Upper lobe of right lung (tissue), 1 donor: ENCODE measurements around the gene ALOX5. TPM values are rescaled to one million over a fixed set of nuclear protein-coding genes. Genes with fewer than 3 reads are reported as not detected.

Source experiments
- ATAC-seq: fragments of 200-7000 bp; cut with Tn5 transposase; one replicate; pipeline ENCODE4 v1.9.1; 2020; ENCODE audit warnings: mild to moderate bottlenecking, moderate library complexity
- DNase-seq: peaks from one replicate; pipeline ENCODE4 v3.0.0-alpha.2; 2020
- H3K27ac ChIP-seq: fragments of 200-600 bp; one replicate; pipeline ENCODE4 v1.8.0; 2022
- H3K27me3 ChIP-seq: fragments of 200-600 bp; one replicate; pipeline ENCODE4 v1.8.0; 2022; ENCODE audit warnings: mild to moderate bottlenecking
- H3K36me3 ChIP-seq: fragments of 200-600 bp; one replicate; pipeline ENCODE4 v1.8.0; 2022
- H3K4me1 ChIP-seq: fragments of 200-600 bp; one replicate; pipeline ENCODE4 v1.8.0; 2022
- H3K4me3 ChIP-seq: fragments of 200-600 bp; one replicate; pipeline ENCODE4 v1.8.0; 2022; ENCODE audit warnings: mild to moderate bottlenecking
- H3K9me3 ChIP-seq: fragments of 200-600 bp; one replicate; pipeline ENCODE4 v1.8.0; 2022
- intact Hi-C: fragments of 100-400 bp; cut with DNase I; formaldehyde crosslinking; loops from one replicate; pipeline ENCODE4 v1.11.0; 2022
- total RNA-seq: library from RNA; stranded (reverse); fragmentation: NEBNext Ultra II Directional; extraction: Animal tissue kit (Norgen Biotek cat#: 25700); gene quantifications from one replicate; pipeline ENCODE4 v1.2.1, GENCODE V29; 2021
- TF ChIP-seq, protein P1 (sequence below): fragments of 200-600 bp; IDR thresholded peaks from one replicate; pipeline ENCODE4 v1.8.0; 2022; ENCODE audit warnings: antibody characterized with exemption
- donor health status: DM: no; HTN: yes; CAD: no; lungs with severe emphysema.

ALOX5 gene
- total RNA-seq, 1 donor from 2014 or later = 128 TPM

DNA sequence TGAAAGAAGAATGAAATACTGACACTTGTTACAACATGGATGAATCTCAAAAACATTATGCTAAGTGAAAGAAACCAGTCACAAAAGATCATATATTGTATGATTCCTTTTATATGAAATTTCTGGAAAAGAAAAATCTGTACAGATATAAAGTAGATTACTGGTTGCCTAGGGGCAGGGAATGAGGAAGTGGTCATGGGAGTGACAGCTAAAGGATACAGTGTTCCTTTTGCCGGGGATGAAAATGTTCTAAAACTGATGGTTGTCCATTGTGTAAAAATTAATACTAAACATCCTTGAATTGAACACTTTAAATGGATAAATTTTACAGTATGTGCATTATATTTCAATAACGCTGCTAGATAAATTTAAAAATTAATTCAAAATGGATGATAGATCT is 25.1 kb downstream of the ALOX5 start:
- peak; percentile 50 for ATAC-seq
- Histone ChIP-seq H3K27ac (no peak overlapping the region), H3K4me1 (no peaks in the 10 kb centered on the region), H3K4me3 (no peak overlapping the region), H3K9me3 (no peaks in the 10 kb centered on the region), H3K27me3 (no peaks in the 10 kb centered on the region), H3K36me3 (no peaks in the 10 kb centered on the region)
- intact Hi-C loops = no loop called here
- DNase-seq = no peak
- TF ChIP-seq, protein P1, sequence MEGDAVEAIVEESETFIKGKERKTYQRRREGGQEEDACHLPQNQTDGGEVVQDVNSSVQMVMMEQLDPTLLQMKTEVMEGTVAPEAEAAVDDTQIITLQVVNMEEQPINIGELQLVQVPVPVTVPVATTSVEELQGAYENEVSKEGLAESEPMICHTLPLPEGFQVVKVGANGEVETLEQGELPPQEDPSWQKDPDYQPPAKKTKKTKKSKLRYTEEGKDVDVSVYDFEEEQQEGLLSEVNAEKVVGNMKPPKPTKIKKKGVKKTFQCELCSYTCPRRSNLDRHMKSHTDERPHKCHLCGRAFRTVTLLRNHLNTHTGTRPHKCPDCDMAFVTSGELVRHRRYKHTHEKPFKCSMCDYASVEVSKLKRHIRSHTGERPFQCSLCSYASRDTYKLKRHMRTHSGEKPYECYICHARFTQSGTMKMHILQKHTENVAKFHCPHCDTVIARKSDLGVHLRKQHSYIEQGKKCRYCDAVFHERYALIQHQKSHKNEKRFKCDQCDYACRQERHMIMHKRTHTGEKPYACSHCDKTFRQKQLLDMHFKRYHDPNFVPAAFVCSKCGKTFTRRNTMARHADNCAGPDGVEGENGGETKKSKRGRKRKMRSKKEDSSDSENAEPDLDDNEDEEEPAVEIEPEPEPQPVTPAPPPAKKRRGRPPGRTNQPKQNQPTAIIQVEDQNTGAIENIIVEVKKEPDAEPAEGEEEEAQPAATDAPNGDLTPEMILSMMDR = no peak

DNA sequence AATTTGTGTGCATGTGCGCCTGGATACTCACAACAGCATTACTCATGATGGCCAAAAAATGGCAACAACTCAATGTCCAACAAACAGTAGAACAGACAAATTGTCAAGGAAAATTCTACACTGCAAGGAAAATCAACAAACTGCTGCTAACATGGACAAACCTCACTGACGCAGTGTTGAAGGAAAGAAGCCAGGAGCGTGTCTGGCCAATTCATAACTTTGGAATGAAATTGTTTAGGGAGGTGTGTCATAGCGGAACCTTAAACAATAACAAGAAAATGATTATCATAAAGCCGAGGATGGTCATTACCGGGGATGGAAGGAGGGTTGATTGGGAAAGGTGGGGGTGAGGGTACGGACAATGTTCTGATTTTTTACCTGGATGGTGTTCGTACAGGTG is 29.1 kb downstream of the ALOX5 start:
- Histone ChIP-seq H3K4me1 (no peaks in the 10 kb centered on the region), H3K27ac (no peak overlapping the region), H3K27me3 (peaks cover 8% of the 10 kb centered on the region), H3K4me3 (no peak overlapping the region), H3K36me3 (no peaks in the 10 kb centered on the region), H3K9me3 (no peaks in the 10 kb centered on the region)
- intact Hi-C loops = no loop called here
- DNase-seq (no peak), ATAC-seq (no peak)
- TF ChIP-seq, protein P1 = no peak

DNA sequence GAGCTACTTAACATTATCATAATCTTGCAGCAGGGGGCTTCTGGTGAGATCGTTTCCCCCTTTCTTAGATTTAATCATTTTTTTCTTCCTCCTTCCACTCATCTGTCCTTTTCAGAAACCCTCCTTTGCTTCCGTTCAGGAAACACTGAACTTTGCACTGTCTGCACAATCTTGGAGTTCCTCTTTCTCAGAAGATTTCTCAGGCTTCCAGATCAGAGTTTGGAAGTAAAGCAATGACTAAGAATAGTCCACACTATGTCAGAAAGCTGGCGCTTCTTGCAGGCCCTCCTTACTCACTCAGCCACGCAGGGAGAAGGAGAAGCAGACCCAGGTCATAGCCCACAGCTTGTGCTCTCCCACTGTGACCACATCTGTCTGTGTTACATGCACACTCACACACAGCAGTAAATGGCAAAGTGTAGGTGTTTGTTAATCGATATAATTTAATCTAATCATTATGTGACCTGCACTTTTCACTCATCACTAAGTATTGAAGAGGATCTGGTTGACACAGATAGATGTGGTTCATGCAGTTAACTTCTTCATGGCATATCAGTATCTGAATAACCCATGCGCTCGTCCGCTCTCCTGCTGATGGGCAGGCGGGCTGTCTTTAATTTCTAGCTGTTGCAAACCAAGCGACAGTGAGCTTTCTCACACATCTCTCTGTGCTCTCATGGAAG is 30.2 kb downstream of the ALOX5 start:
- TF ChIP-seq, protein P1 = no peak
- ATAC-seq = peak; percentile 96
- DNase-seq = peak; percentile 64
- H3K4me1 ChIP-seq = no peaks in the 10 kb centered on the region
- no peak overlapping the region for H3K4me3 ChIP-seq
- H3K36me3 ChIP-seq = no peaks in the 10 kb centered on the region
- peaks cover 8% of the 10 kb centered on the region for H3K27me3 ChIP-seq
- H3K27ac ChIP-seq = no peak overlapping the region
- no peaks in the 10 kb centered on the region for H3K9me3 ChIP-seq
- intact Hi-C loops = no loop called here

- intact Hi-C loops = no loop called here
- H3K36me3 ChIP-seq = no peaks in the 10 kb centered on the region
- TF ChIP-seq, protein P1 = no peak
- no peak for ATAC-seq
- no peaks in the 10 kb centered on the region for H3K4me1 ChIP-seq
- H3K4me3 ChIP-seq = no peak overlapping the region
- H3K9me3 ChIP-seq = no peaks in the 10 kb centered on the region
- DNase-seq = no peak
- H3K27ac ChIP-seq = no peak overlapping the region
- peaks cover 8% of the 10 kb centered on the region for H3K27me3 ChIP-seq
These were observed 30.7 kb downstream of the ALOX5 start for GRCh38 chr10:45404770-45405120.

GRCh38 chr10:45407542-45407941 is 33.5 kb downstream of the ALOX5 start:
- Histone ChIP-seq H3K4me3 (no peak overlapping the region), H3K27me3 (peaks cover 8% of the 10 kb centered on the region), H3K4me1 (no peaks in the 10 kb centered on the region), H3K9me3 (no peaks in the 10 kb centered on the region), H3K36me3 (no peaks in the 10 kb centered on the region), H3K27ac (no peak overlapping the region)
- ATAC-seq (no peak), DNase-seq (no peak)
- TF ChIP-seq, protein P1 = no peak
- intact Hi-C loops = no loop called here
